ENCODE measurements around the gene SHROOM3.
A peak's percentile ranks its signal among the peaks of the same experiment; 100 is the strongest.
"Not testable (repeated sequence)": the region's sequence is repeated elsewhere in the genome, so short reads cannot be mapped to it uniquely, and the experiment has no call there.

Gene SHROOM3

GRCh38 chr4:76727934-76728333, 292.9 kb downstream of the SHROOM3 start:
- H3K4me3 ChIP-seq (ENCODE audit: low read length in 2 of 2); H3K27me3 ChIP-seq (ENCODE audit: control insufficient read depth in 2 of 2, insufficient read depth in 2 of 2, low read length in 2 of 2): not testable (repeated sequence)
- peaks cover 14 to 16% of the 10 kb centered on the region in 2 donors for H3K36me3 ChIP-seq (ENCODE audit: control insufficient read depth in 2 of 2, insufficient read depth in 2 of 2, low read length in 2 of 2)

DNA sequence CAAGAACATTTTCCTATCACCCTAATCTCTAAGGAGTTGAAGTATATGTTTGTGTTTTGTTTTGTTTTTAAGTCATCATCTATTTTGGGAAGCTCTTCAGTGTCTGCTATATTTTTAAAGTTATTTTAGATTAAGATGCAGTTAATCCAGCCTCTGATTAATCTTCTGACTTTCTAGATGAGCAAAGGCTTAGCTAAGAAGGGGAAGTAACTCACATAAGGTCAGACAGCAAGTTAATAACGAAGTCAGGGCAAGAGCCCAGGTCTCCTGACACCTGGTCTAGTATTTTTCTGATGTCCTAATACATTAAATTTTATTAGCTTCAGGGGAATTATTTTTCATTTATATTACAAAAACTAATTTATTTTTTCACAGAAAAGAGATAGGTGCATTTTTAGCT, 294.4 kb downstream of the SHROOM3 start:
- no peak overlapping the region for H3K4me3 ChIP-seq (ENCODE audit: low read length in 2 of 2)
- H3K27me3 ChIP-seq (ENCODE audit: control insufficient read depth in 2 of 2, insufficient read depth in 2 of 2, low read length in 2 of 2): no peaks in the 10 kb centered on the region
- H3K36me3 ChIP-seq (ENCODE audit: control insufficient read depth in 2 of 2, insufficient read depth in 2 of 2, low read length in 2 of 2): peaks cover 14 to 22% of the 10 kb centered on the region in 2 donors
- no peak overlapping the region for H3K9ac ChIP-seq (ENCODE audit: low read depth in 1 of 2, low read length in 2 of 2)
- H3K9me3 ChIP-seq (ENCODE audit: control insufficient read depth in 2 of 2, low read length in 2 of 2): no peaks in the 10 kb centered on the region
- no peak overlapping the region for H3K27ac ChIP-seq (ENCODE audit: low read depth in 2 of 2, low read length in 2 of 2)
- no peaks in the 10 kb centered on the region for H3K4me1 ChIP-seq (ENCODE audit: control insufficient read depth in 2 of 2, insufficient read depth in 2 of 2, low read length in 2 of 2)

More at GRCh38 chr4:76727934-76728333, 292.9 kb downstream of the SHROOM3 start:
- H3K9me3 ChIP-seq (ENCODE audit: control insufficient read depth in 2 of 2, low read length in 2 of 2); H3K4me1 ChIP-seq (ENCODE audit: control insufficient read depth in 2 of 2, insufficient read depth in 2 of 2, low read length in 2 of 2); H3K27ac ChIP-seq (ENCODE audit: low read depth in 2 of 2, low read length in 2 of 2); H3K9ac ChIP-seq (ENCODE audit: low read depth in 1 of 2, low read length in 2 of 2): not testable (repeated sequence)

- H3K9ac ChIP-seq (ENCODE audit: low read depth in 1 of 2, low read length in 2 of 2): no peak overlapping the region
- no peaks in the 10 kb centered on the region for H3K9me3 ChIP-seq (ENCODE audit: control insufficient read depth in 2 of 2, low read length in 2 of 2)
- peaks cover 14 to 25% of the 10 kb centered on the region in 2 donors for H3K36me3 ChIP-seq (ENCODE audit: control insufficient read depth in 2 of 2, insufficient read depth in 2 of 2, low read length in 2 of 2)
- H3K4me1 ChIP-seq (ENCODE audit: control insufficient read depth in 2 of 2, insufficient read depth in 2 of 2, low read length in 2 of 2): no peaks in the 10 kb centered on the region
- no peak overlapping the region for H3K27ac ChIP-seq (ENCODE audit: low read depth in 2 of 2, low read length in 2 of 2)
- H3K4me3 ChIP-seq (ENCODE audit: low read length in 2 of 2): no peak overlapping the region
- H3K27me3 ChIP-seq (ENCODE audit: control insufficient read depth in 2 of 2, insufficient read depth in 2 of 2, low read length in 2 of 2): no peaks in the 10 kb centered on the region
Measured at GRCh38 chr4:76729980-76730379, 295.0 kb downstream of the SHROOM3 start.

GRCh38 chr4:76732246-76732645, 297.2 kb downstream of the SHROOM3 start:
- Histone ChIP-seq H3K4me3 (ENCODE audit: low read length in 2 of 2) (no peak overlapping the region), H3K27ac (ENCODE audit: low read depth in 2 of 2, low read length in 2 of 2) (no peak overlapping the region), H3K36me3 (ENCODE audit: control insufficient read depth in 2 of 2, insufficient read depth in 2 of 2, low read length in 2 of 2) (peaks cover 10 to 28% of the 10 kb centered on the region in 2 donors), H3K9ac (ENCODE audit: low read depth in 1 of 2, low read length in 2 of 2) (no peak overlapping the region), H3K9me3 (ENCODE audit: control insufficient read depth in 2 of 2, low read length in 2 of 2) (no peaks in the 10 kb centered on the region), H3K4me1 (ENCODE audit: control insufficient read depth in 2 of 2, insufficient read depth in 2 of 2, low read length in 2 of 2) (peaks cover 0 to 2% of the 10 kb centered on the region in 2 donors), H3K27me3 (ENCODE audit: control insufficient read depth in 2 of 2, insufficient read depth in 2 of 2, low read length in 2 of 2) (no peaks in the 10 kb centered on the region)

- H3K4me3 ChIP-seq (ENCODE audit: low read length in 2 of 2): no peak overlapping the region
- H3K36me3 ChIP-seq (ENCODE audit: control insufficient read depth in 2 of 2, insufficient read depth in 2 of 2, low read length in 2 of 2): peaks cover 12 to 28% of the 10 kb centered on the region in 2 donors
- peaks cover 0 to 2% of the 10 kb centered on the region in 2 donors for H3K4me1 ChIP-seq (ENCODE audit: control insufficient read depth in 2 of 2, insufficient read depth in 2 of 2, low read length in 2 of 2)
- H3K9me3 ChIP-seq (ENCODE audit: control insufficient read depth in 2 of 2, low read length in 2 of 2): no peaks in the 10 kb centered on the region
- no peaks in the 10 kb centered on the region for H3K27me3 ChIP-seq (ENCODE audit: control insufficient read depth in 2 of 2, insufficient read depth in 2 of 2, low read length in 2 of 2)
- H3K9ac ChIP-seq (ENCODE audit: low read depth in 1 of 2, low read length in 2 of 2): no peak overlapping the region
- H3K27ac ChIP-seq (ENCODE audit: low read depth in 2 of 2, low read length in 2 of 2): no peak overlapping the region
Measured at GRCh38 chr4:76733068-76733771, 298.2 kb downstream of the SHROOM3 start.

DNA sequence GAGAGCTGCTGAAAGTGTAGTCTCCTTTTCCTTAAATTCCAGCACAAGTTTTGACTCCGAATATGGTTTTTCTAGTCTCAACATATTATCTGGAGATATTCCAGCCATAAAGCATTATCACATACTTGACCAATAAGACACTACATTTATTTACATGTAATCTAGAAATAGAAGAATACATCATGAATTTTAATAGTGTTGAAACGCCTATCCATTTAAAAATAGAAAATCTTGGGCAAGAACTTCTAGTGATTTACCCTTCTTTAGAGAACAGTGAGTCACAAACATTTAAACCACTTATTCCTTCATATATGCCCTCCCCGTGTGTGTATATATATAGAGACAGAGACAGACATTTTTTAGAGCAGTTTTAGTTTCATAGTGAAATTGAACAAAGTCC, 301.4 kb downstream of the SHROOM3 start:
- no peak overlapping the region for H3K9ac ChIP-seq (ENCODE audit: low read depth in 1 of 2, low read length in 2 of 2)
- no peaks in the 10 kb centered on the region for H3K27me3 ChIP-seq (ENCODE audit: control insufficient read depth in 2 of 2, insufficient read depth in 2 of 2, low read length in 2 of 2)
- H3K36me3 ChIP-seq (ENCODE audit: control insufficient read depth in 2 of 2, insufficient read depth in 2 of 2, low read length in 2 of 2): peaks cover 35 to 41% of the 10 kb centered on the region in 2 donors
- no peaks in the 10 kb centered on the region for H3K9me3 ChIP-seq (ENCODE audit: control insufficient read depth in 2 of 2, low read length in 2 of 2)
- no peak overlapping the region for H3K4me3 ChIP-seq (ENCODE audit: low read length in 2 of 2)
- H3K27ac ChIP-seq (ENCODE audit: low read depth in 2 of 2, low read length in 2 of 2): peak overlapping the region in 1 of 2 donors; percentile 18
- H3K4me1 ChIP-seq (ENCODE audit: control insufficient read depth in 2 of 2, insufficient read depth in 2 of 2, low read length in 2 of 2): peaks cover 0 to 2% of the 10 kb centered on the region in 2 donors

- Histone ChIP-seq H3K27me3 (ENCODE audit: control insufficient read depth in 2 of 2, insufficient read depth in 2 of 2, low read length in 2 of 2) (no peaks in the 10 kb centered on the region), H3K4me1 (ENCODE audit: control insufficient read depth in 2 of 2, insufficient read depth in 2 of 2, low read length in 2 of 2) (peaks cover 0 to 2% of the 10 kb centered on the region in 2 donors), H3K36me3 (ENCODE audit: control insufficient read depth in 2 of 2, insufficient read depth in 2 of 2, low read length in 2 of 2) (peaks cover 34 to 39% of the 10 kb centered on the region in 2 donors), H3K9me3 (ENCODE audit: control insufficient read depth in 2 of 2, low read length in 2 of 2) (no peaks in the 10 kb centered on the region), H3K9ac (ENCODE audit: low read depth in 1 of 2, low read length in 2 of 2) (no peak overlapping the region), H3K4me3 (ENCODE audit: low read length in 2 of 2) (no peak overlapping the region), H3K27ac (ENCODE audit: low read depth in 2 of 2, low read length in 2 of 2) (peak overlapping the region; percentile 42 to 65)
Measured at GRCh38 chr4:76737180-76737579, 302.2 kb downstream of the SHROOM3 start.

DNA sequence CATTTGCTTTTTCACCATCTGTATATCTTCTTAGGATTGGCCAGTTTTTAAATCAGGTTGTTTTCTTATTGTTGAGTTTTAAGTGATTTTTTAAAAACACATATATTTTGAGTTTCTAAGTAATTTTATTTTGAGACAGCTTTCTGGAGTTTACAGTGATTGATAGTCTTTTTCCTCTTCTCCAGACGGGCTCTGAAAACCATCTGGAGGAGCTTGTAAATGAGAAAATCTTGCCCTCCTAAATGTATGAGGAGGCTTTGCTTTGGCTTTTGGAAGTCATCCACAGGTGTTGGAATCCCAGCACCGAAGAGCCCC, 302.7 kb downstream of the SHROOM3 start:
- Histone ChIP-seq H3K9ac (ENCODE audit: low read depth in 1 of 2, low read length in 2 of 2) (no peak overlapping the region), H3K4me3 (ENCODE audit: low read length in 2 of 2) (peak overlapping the region in 1 of 2 donors; percentile 0), H3K9me3 (ENCODE audit: control insufficient read depth in 2 of 2, low read length in 2 of 2) (no peaks in the 10 kb centered on the region), H3K27me3 (ENCODE audit: control insufficient read depth in 2 of 2, insufficient read depth in 2 of 2, low read length in 2 of 2) (no peaks in the 10 kb centered on the region), H3K4me1 (ENCODE audit: control insufficient read depth in 2 of 2, insufficient read depth in 2 of 2, low read length in 2 of 2) (peaks cover 0 to 2% of the 10 kb centered on the region in 2 donors), H3K27ac (ENCODE audit: low read depth in 2 of 2, low read length in 2 of 2) (peak overlapping the region; percentile 42 to 78), H3K36me3 (ENCODE audit: control insufficient read depth in 2 of 2, insufficient read depth in 2 of 2, low read length in 2 of 2) (peaks cover 31 to 34% of the 10 kb centered on the region in 2 donors)

GRCh38 chr4:76738086-76738931, 303.3 kb downstream of the SHROOM3 start:
- peak overlapping the region in 1 of 2 donors; percentile 0 for H3K4me3 ChIP-seq (ENCODE audit: low read length in 2 of 2)
- peaks cover 0 to 2% of the 10 kb centered on the region in 2 donors for H3K4me1 ChIP-seq (ENCODE audit: control insufficient read depth in 2 of 2, insufficient read depth in 2 of 2, low read length in 2 of 2)
- peaks cover 29 to 34% of the 10 kb centered on the region in 2 donors for H3K36me3 ChIP-seq (ENCODE audit: control insufficient read depth in 2 of 2, insufficient read depth in 2 of 2, low read length in 2 of 2)
- no peaks in the 10 kb centered on the region for H3K27me3 ChIP-seq (ENCODE audit: control insufficient read depth in 2 of 2, insufficient read depth in 2 of 2, low read length in 2 of 2)
- peak overlapping the region; percentile 42 to 78 for H3K27ac ChIP-seq (ENCODE audit: low read depth in 2 of 2, low read length in 2 of 2)
- no peak overlapping the region for H3K9ac ChIP-seq (ENCODE audit: low read depth in 1 of 2, low read length in 2 of 2)
- no peaks in the 10 kb centered on the region for H3K9me3 ChIP-seq (ENCODE audit: control insufficient read depth in 2 of 2, low read length in 2 of 2)

GRCh38 chr4:76740192-76740591, 305.2 kb downstream of the SHROOM3 start:
- H3K27me3 ChIP-seq (ENCODE audit: control insufficient read depth in 2 of 2, insufficient read depth in 2 of 2, low read length in 2 of 2): no peaks in the 10 kb centered on the region
- H3K27ac ChIP-seq (ENCODE audit: low read depth in 2 of 2, low read length in 2 of 2): no peak overlapping the region
- H3K4me3 ChIP-seq (ENCODE audit: low read length in 2 of 2): no peak overlapping the region
- peaks cover 0 to 2% of the 10 kb centered on the region in 2 donors for H3K4me1 ChIP-seq (ENCODE audit: control insufficient read depth in 2 of 2, insufficient read depth in 2 of 2, low read length in 2 of 2)
- no peaks in the 10 kb centered on the region for H3K9me3 ChIP-seq (ENCODE audit: control insufficient read depth in 2 of 2, low read length in 2 of 2)
- H3K9ac ChIP-seq (ENCODE audit: low read depth in 1 of 2, low read length in 2 of 2): no peak overlapping the region
- H3K36me3 ChIP-seq (ENCODE audit: control insufficient read depth in 2 of 2, insufficient read depth in 2 of 2, low read length in 2 of 2): peaks cover 22 to 34% of the 10 kb centered on the region in 2 donors
